Thoracic aorta (tissue), 2 donors: ENCODE data around the gene PSD2. TPM values are rescaled to one million over a fixed set of nuclear protein-coding genes. Genes with fewer than 3 reads are reported as not detected.

Source experiments
- ATAC-seq: fragments of 150-250 bp; one replicate; pipeline ENCODE4 v1.8.0; 2017; ENCODE audit warnings: low read depth; ENCODE audit not compliant: insufficient number of reproducible peaks, low FRiP score
- DNase-seq: peaks from one replicate; pipeline ENCODE4 v3.0.0-alpha.2; 2020; ENCODE audit warnings: low spot score
- H3K27ac ChIP-seq, 2 donors: fragments of 200-600 bp; sonication (generic); 1 replicate in 1 of 2; 2 replicates in 1 of 2; pipeline ENCODE4 v1.5.1; 2016; ENCODE audit warnings: mild to moderate bottlenecking in 2 of 2, moderate library complexity in 2 of 2
- H3K27me3 ChIP-seq: fragments of 200-600 bp; sonication (generic); replicated peaks from 2 replicates; pipeline ENCODE4 v1.6.0; 2016; ENCODE audit warnings: mild to moderate bottlenecking; ENCODE audit not compliant: insufficient read depth
- H3K36me3 ChIP-seq: fragments of 200-600 bp; sonication (generic); one replicate; pipeline ENCODE4 v1.5.1; 2016
- H3K4me1 ChIP-seq, 2 donors: fragments of 200-600 bp; sonication (generic); 1 replicate in 1 of 2; 2 replicates in 1 of 2; pipeline versions ENCODE4 v1.5.1 to v1.6.0; 2016; ENCODE audit warnings: low read depth in 2 of 2, mild to moderate bottlenecking in 1 of 2; ENCODE audit not compliant: control insufficient read depth in 1 of 2
- H3K4me3 ChIP-seq: fragments of 200-600 bp; sonication (generic); 2 replicates; pipeline ENCODE4 v1.5.1; 2016; ENCODE audit warnings: mild to moderate bottlenecking
- H3K9me3 ChIP-seq: fragments of 200-600 bp; sonication (generic); 2 replicates; pipeline ENCODE4 v1.5.1; 2016
- total RNA-seq, 2 donors: library from RNA; depleted of rRNA; stranded (reverse); fragments of >200 nt; gene quantifications; one replicate each; pipeline versions ENCODE4 v1.1.0 to v1.2.3, GENCODE V29; 2016
- TF ChIP-seq, protein P1 (sequence below): fragments of 200-600 bp; sonication (generic); IDR thresholded peaks from one replicate; pipeline ENCODE4 v1.5.1; 2019; ENCODE audit warnings: antibody characterized with exemption

The PSD2 gene
- total RNA-seq, 2 donors from 2014 or later: 0.14 to 0.41 TPM

DNA sequence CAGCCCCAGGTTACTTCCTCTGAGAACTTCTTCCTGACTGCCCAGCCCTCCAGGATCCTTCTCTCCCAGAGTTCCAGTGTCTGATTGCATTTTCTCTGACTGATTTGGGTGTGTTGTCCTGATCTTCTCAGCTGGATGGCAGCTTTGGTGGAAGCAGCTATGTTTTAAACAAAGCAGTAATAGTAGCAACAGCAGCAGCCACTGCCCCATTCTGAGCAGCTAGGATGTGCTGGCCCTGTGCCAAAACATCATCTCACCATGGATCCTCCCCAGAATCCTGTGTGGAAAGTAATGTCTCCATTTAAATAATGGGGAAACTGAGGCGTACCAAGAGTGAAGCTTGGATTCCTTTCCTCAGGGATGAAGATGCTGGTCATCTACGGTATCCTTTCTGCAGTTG lies 46.4 kb upstream of the PSD2 start:
- no peak overlapping the region for H3K4me3 ChIP-seq
- no peak overlapping the region for H3K27ac ChIP-seq
- no peaks in the 10 kb centered on the region for H3K9me3 ChIP-seq
- TF ChIP-seq, protein P1, sequence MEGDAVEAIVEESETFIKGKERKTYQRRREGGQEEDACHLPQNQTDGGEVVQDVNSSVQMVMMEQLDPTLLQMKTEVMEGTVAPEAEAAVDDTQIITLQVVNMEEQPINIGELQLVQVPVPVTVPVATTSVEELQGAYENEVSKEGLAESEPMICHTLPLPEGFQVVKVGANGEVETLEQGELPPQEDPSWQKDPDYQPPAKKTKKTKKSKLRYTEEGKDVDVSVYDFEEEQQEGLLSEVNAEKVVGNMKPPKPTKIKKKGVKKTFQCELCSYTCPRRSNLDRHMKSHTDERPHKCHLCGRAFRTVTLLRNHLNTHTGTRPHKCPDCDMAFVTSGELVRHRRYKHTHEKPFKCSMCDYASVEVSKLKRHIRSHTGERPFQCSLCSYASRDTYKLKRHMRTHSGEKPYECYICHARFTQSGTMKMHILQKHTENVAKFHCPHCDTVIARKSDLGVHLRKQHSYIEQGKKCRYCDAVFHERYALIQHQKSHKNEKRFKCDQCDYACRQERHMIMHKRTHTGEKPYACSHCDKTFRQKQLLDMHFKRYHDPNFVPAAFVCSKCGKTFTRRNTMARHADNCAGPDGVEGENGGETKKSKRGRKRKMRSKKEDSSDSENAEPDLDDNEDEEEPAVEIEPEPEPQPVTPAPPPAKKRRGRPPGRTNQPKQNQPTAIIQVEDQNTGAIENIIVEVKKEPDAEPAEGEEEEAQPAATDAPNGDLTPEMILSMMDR: no peak
- ATAC-seq (no peak), DNase-seq (no peak)
- H3K27me3 ChIP-seq: no peaks in the 10 kb centered on the region
- no peaks in the 10 kb centered on the region for H3K36me3 ChIP-seq
- H3K4me1 ChIP-seq: peaks cover 23 to 39% of the 10 kb centered on the region in 2 donors

- Histone ChIP-seq H3K27ac (no peak overlapping the region), H3K36me3 (no peaks in the 10 kb centered on the region), H3K27me3 (peaks cover 14% of the 10 kb centered on the region), H3K4me3 (no peak overlapping the region), H3K9me3 (no peaks in the 10 kb centered on the region), H3K4me1 (peaks cover 21 to 31% of the 10 kb centered on the region in 2 donors)
- TF ChIP-seq, protein P1: no peak
- no peak for DNase-seq
- ATAC-seq: no peak
Measured at GRCh38 chr5:139751236-139751635, 44.4 kb upstream of the PSD2 start.

GRCh38 chr5:139752506-139753473 lies 42.8 kb upstream of the PSD2 start:
- Histone ChIP-seq H3K27ac (no peak overlapping the region), H3K4me3 (no peak overlapping the region), H3K36me3 (no peaks in the 10 kb centered on the region), H3K9me3 (no peaks in the 10 kb centered on the region), H3K4me1 (peaks cover 6 to 16% of the 10 kb centered on the region in 2 donors), H3K27me3 (peaks cover 16% of the 10 kb centered on the region)
- TF ChIP-seq, protein P1: no peak
- DNase-seq: no peak
- no peak for ATAC-seq

- Histone ChIP-seq H3K27me3 (peaks cover 16% of the 10 kb centered on the region), H3K9me3 (no peaks in the 10 kb centered on the region), H3K27ac (no peak overlapping the region), H3K36me3 (no peaks in the 10 kb centered on the region), H3K4me3 (no peak overlapping the region), H3K4me1 (peaks cover 6 to 10% of the 10 kb centered on the region in 2 donors)
- TF ChIP-seq, protein P1: no peak
- ATAC-seq (no peak), DNase-seq (no peak)
Measured at GRCh38 chr5:139755892-139756671, 39.5 kb upstream of the PSD2 start.

DNA sequence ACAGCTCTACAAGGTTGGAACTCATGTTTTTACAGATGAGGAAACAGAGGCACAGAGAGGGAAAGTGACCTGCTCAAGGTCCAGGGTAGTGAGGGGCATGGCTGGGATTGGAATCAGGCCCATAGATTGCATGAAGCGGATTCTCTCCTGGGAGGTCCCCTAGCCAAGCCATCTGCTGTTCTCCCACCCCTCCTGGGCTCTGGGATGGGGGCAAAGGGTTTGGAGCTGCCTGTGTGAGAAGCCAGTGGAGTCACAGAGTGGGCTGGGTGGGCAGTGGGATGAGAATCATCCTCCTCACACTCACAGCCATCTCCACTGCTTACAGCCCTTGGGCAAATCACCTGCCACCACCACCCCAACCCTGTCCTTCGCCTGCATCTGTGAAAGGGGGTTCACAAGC lies 38.6 kb upstream of the PSD2 start:
- peaks cover 6 to 10% of the 10 kb centered on the region in 2 donors for H3K4me1 ChIP-seq
- no peak for DNase-seq
- H3K36me3 ChIP-seq: no peaks in the 10 kb centered on the region
- TF ChIP-seq, protein P1: no peak
- no peak overlapping the region for H3K27ac ChIP-seq
- no peak for ATAC-seq
- no peaks in the 10 kb centered on the region for H3K9me3 ChIP-seq
- H3K4me3 ChIP-seq: no peak overlapping the region
- H3K27me3 ChIP-seq: peaks cover 16% of the 10 kb centered on the region
